GM15510 (cell line): ENCODE measurements around the gene CYTH3.

ENCODE experiments used
- POLR2A ChIP-seq: IDR thresholded peaks from 3 replicates; pipeline ENCODE4 v1.6.1; 2011; ENCODE audit warnings: borderline replicate concordance; ENCODE audit not compliant: insufficient read length; ENCODE audit errors: extremely low read depth

The CYTH3 gene

DNA sequence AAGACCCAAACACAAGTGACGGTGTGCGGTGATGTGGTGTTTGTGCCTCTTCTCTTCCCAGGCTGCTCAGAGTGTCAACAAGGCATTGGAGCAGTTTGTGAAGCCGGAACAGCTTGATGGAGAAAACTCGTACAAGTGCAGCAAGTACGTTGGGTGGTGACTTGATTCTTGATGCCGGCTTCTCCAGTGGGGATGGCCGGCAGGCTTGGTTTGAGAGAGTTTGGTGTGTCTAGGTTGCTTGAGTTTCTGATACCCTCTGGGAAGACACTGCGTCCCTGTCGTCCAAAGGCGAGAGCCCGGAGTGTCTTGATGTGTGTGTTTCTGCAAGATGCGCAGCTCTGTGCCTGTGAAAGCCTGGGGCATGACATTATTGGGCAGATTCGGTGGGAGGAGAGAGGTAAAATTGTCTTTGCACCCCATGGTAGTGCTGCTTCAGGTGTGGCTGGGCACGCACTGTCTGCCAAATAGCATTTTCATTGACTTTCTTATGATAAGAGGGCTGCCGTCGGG lies 129.5 kb downstream of the CYTH3 start:
- TF ChIP-seq POLR2A, result no peak

DNA sequence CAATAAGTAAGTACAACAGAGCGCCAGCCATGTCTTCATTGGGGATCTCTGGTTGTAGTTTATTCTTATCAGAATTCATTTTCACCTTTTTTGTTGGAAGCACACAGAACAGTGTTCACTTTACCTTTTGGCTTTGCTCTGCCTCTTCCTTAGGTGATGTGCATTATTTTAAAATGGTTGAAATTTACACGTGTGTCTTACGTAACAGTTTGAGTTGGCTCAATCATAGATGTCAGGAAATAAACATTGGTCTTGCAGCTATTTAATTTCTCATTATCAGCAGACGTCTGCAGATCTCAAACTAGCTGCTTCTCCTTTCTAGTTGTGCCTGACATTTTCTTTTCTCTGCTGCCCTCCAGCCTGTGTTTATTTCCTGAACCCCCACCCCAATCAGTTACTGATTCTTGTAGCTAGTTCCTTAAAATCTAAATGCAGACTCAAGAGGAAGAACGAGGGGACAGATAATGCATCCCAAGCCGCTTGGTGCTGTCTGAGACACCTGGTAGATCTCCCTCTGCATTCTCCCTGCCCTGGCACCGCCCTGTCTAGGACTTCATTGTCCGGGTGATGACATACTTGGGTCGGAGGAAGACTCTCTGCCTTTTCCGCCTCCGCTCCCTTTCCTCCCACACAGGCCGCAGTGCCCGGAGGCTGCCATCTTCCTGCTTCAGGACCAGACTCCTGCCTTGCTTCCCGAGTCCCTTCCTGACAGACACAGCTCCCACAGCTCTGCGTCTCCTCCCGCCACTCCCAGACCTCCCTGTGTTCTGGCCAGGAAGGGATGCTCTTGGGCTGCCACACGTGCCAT lies 133.0 kb downstream of the CYTH3 start:
- TF ChIP-seq POLR2A, result no peak

DNA sequence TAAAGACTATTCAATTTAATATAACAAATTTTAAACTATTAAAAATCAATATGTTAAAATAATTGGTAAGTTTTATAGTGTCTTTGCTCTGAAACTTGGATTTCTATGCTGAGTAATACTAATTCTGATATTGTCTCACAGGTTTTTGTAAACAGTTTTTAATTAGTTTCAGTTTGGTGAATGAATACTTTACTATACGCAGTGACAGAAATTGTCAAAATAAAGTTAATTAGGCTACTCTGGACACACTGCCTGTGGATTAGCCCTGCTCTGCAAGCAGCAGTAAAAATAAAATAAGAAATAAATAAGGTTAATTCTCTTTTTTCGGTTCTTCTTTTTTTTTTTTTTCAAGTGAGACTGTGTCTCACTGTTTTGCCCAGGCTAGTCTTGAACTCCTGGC lies 135.9 kb downstream of the CYTH3 start:
- no peak for TF ChIP-seq POLR2A

DNA sequence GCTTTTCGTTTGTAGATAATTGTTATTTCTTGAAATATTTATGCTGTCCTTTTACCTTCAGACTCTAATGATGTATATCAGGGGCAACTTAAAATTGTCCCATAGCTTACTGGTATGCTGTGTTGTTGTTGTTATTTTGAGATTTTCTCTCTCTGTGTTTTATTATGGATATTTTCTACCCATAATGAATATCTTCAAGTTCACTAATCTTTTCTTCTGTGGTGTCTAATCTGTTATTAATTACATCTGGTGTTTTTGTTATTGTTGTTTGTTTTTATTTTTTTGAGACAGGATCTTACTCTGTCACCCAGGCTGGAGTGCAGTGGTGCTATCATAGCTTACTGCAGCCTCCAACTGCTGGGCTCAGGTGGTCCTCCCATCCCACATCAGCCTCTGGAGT lies 139.2 kb downstream of the CYTH3 start:
- no peak for TF ChIP-seq POLR2A

DNA sequence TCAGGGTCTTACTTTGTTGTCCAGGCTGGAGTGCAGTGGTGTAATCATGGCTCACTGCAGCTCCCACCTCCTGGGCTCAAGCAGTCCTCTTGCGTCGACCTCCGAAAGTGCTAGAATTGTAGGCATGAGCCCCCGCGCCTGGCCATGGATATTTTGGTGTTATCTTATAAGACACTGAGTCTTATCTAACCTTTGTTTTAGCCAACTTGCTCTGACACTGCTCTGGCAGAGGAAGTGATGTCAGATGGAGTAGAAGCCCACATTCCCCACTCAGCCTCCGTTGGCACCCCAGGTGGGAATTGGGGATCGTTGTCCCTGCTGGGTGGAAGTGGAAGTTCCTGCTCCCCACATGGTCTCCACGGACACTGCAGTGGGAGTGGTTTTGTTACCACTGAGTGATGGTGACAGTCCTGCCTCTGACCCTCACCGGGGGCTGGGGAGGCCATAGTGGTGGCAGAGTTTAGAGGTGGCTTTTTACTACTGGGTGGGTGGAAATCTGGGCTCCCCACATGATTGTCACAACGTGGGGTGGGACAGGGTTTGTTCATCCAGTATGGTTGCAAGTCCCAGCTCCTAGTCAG lies 142.3 kb downstream of the CYTH3 start:
- TF ChIP-seq POLR2A, result no peak

DNA sequence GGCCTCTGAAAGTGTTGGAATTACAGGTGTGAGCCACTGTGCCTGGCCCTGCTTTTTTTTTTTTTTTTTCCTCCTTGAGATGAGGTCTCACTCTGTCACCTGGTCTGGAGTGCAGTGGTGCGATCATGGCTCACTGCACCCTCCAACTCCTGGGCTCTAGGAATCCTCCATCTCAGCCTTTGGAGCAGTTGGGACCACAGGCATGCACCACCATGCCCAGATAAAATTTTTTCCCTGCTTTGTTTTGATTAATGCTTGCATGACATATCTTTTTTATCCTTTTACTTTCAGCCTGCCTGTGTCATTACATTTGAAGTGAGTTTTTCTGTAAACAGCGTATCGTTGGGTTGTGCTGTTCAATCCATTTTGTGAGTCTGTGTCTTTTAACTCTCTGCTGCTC lies 144.2 kb downstream of the CYTH3 start:
- TF ChIP-seq POLR2A, result no peak

DNA sequence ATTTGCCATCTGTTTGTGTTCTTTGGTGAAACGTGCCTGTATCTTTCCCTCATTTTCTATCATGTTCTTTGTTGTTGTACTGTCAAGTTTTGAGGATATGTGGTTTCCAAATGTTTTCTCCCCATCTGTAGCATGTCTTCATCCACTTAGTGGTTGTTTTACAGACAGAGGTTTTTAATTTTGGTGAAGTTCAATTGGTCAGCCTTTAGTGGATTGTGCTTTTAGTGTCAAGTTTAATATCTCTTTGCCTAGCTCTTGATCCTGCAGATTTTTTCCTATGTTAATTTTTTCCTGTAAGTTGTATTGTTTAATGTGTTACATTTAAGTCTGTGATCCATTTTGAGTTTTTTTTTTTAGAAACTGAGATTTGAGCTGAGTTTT lies 145.3 kb downstream of the CYTH3 start:
- TF ChIP-seq POLR2A, result no peak

DNA sequence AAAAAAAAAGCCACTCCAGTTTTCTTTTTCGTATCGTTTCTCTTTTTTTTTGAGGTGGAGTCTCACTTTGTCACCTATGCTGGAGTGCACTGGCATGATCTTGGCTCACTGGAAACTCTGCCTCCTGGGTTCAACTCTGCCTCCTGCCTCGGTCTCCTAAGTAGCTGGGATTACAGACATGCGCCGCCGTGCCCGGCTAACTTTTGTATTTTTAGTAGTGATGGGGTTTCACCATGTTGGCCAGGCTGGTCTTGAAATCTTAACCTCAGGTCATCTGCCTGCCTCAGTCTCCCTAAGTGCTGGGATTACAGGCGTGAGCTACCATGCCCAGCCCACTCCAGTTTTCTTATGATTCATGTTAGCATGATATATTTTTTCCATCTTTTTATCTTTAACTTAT lies 148.6 kb downstream of the CYTH3 start:
- TF ChIP-seq POLR2A, result no peak

DNA sequence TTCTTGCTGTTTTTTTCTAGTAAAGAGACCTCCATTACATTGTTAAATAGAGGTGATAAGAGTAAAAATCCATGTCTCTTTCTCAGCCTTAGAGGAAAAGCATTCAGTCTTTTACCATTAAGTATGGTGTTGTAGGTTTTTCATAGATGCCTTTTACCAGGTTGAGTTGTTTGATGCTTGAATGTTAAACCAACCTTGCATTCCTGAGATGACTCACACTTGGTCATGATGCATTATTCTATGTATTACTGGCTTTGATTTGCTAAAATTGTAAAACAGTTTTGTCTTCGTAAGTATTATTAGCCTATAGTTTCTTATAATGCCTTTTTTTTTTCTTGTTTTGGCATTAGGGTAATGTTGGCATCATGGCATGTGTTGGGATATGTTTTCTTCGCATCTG lies 151.3 kb downstream of the CYTH3 start:
- TF ChIP-seq POLR2A, result no peak

DNA sequence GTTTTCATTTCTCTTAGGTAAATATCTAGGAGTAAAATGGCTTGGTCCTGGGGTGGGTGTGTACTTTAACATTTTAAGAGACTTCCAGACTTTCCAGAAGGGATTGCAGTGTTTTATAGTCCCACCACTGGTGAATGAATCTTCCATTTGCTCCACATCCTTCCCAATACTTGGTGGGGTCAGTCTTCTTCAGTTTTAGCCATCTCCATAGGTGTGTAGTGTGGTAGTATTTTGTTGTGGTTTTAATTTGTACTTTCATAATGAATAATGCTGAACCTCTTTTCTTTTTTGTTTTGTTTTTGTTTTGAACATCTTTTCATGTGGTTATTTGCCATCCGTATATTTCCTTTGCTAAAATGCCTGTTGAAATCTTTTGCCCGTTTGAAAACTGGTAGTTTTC lies 154.9 kb downstream of the CYTH3 start:
- TF ChIP-seq POLR2A, result no peak

DNA sequence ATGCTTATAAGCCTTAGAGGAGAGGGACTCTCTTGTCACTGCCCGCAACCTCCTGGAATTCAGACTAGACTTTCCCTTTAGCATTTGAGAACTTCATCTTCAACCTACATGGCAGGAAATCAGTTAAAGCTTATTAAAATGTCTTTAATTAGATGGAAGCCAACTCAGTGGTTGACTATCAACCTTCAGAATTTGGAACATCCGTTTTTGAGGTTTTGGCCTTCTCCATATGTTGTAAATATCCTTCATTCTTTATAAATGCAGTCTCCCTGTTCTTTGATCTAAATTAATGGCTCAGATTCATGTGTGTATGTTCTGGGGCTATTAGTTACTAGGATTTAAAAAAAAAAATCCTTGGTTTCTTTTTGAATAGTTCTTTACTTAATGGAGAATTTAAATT lies 156.2 kb downstream of the CYTH3 start:
- no peak for TF ChIP-seq POLR2A
